ENCODE measurements around the gene CHRNA5.

DNA sequence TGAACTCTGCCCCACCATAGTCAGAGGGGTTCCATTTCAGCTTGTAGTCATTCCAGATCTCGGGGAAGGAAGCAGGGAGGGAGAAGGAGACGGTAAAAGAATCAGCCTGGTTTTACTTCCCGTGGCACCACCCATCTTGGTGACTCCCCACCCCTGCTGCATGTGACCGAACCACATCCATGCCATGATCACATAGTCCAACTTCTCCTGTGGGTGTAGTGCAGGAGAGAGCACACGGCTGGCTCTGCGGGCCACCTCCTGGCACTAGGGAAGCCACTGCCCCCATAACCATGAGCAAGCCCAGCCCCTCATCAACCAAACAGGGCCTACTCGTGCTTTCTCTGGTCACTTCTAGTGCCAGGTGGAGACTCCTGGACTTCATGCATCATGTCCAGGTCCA lies 51.8 kb downstream of the CHRNA5 start:
- TF ChIP-seq, protein P1, sequence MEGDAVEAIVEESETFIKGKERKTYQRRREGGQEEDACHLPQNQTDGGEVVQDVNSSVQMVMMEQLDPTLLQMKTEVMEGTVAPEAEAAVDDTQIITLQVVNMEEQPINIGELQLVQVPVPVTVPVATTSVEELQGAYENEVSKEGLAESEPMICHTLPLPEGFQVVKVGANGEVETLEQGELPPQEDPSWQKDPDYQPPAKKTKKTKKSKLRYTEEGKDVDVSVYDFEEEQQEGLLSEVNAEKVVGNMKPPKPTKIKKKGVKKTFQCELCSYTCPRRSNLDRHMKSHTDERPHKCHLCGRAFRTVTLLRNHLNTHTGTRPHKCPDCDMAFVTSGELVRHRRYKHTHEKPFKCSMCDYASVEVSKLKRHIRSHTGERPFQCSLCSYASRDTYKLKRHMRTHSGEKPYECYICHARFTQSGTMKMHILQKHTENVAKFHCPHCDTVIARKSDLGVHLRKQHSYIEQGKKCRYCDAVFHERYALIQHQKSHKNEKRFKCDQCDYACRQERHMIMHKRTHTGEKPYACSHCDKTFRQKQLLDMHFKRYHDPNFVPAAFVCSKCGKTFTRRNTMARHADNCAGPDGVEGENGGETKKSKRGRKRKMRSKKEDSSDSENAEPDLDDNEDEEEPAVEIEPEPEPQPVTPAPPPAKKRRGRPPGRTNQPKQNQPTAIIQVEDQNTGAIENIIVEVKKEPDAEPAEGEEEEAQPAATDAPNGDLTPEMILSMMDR (conservative IDR thresholded peaks at IDR 0.05 in 1 of 2, IDR thresholded peaks at IDR 0.05 in 1 of 2; ENCODE audit: extremely low read depth in 1 of 2, insufficient read depth in 1 of 2, low read depth in 1 of 2, low read length in 2 of 2): no peak
- no peak for TF ChIP-seq EZH2 (IDR thresholded peaks at IDR 0.05; ENCODE audit: borderline replicate concordance, low read length)
